GM19397 (cell line): ENCODE data around the gene METTL5.
"Not testable (repeated sequence)": the region's sequence is repeated elsewhere in the genome, so short reads cannot be mapped to it uniquely, and the experiment has no call there.

Source experiments
- ATAC-seq: cut with Tn5 transposase; IDR thresholded peaks from one replicate; pipeline ENCODE4 v1.9.1; 2021; ENCODE audit warnings: mild to moderate bottlenecking, moderate library complexity; ENCODE audit not compliant: unreplicated experiment

METTL5 gene

DNA sequence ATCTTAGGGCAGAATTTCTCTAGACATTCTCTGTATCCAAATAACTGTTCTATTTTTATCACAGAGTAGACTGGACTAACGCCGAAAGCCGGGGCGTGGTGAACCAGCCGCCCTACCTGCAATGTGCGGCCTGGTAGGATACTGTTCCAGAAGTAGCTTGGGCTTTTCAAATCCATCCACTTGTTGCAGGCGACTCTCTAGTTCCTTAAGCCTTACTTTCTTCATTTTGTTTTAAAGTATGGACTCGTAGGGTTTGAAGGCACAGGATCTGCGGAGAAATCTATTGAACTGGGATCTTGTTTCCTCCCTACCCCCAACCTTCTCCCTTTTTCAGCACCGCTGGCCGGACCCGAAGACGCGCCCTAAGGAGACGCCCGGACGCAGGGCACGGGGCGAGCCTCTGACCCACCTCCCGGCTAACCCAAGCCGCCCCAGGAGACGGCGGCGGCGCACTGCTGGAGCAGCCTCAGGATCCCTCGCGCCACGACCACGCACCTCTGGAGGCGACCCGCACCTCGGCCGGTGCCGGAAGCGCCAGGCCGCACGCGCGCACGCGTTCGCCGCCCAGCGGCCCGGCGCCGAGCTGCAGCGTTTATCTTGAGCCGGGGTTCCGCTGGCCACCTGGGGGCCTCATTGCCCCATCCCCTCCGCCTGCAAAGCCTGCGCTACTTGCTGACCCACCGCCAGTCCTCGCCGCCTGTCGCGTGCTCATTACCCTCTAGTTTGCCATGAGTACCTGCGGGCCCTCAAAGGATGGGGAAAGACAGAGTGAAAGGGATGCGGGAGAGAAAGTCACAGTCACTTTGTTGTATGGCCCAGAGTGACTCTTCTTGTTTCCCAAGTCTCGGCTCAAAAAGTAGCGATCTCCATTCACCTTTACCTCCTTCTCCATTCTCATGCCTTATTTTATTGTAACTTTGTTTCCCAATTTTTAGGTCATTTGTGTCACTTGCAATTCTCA is at the start of gene METTL5:
TSS of gene METTL5 (minus strand) at position 533 of the 961 bp plus-strand sequence. CDS start at position 225, 308 bp downstream.
- ATAC-seq = peak; percentile 67

DNA sequence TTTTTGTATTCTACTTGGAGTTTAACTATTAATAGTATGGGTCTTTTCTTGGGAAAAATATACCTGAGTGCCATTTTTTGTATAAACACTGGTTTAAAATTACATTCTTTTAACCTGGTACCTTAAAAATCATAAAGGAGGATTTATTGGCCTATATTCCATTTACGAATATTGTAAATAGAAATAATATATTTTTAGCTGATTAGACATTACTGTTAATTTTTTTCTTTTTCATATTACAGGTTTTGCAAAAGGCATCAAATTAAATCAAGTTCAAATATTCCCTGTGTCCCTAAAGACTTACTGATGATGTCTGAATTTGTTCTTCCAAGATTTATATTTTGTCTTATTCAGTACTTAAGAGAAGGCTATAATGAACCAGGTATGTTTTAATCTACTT is 47.3 kb upstream of the METTL5 start:
- no peak for ATAC-seq

DNA sequence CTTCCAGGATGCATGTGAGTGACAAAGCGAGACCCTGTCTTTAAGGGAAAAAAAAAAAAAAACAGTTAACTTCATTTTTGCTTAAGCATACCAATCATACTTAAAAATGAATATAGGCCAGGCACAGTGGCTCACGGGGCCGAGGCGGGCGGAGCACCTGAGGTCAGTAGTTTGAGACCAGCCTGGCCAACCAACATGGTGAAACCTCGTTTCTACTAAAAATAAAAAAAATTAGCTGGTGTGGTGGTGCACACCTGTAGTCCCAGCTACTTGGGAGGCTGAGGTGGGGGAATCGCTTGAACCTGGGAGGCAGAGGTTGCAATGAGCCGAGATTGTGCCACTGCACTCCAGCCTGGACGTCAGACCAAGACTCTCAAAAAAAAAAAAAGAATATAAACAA is 46.7 kb upstream of the METTL5 start:
- not testable (repeated sequence) for ATAC-seq

DNA sequence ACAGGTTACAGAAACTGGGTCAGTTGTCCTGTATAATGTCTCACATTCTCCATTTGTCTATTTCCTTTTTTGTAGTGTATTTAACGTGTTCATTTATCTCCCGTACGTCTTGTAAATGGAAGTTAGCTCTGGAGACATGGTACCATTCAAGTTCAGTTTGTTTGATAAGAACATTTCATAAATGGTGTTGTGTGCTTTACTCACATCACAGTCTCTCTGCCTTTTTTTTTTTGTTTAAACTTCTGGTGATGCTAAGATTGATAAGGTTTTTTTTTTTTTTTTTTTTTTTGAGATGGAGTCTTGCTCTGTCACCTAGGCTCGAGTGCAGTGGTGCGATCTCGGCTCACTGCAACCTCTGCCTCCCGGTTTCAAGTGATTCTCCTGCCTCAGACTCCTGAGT is 44.2 kb upstream of the METTL5 start:
- ATAC-seq = no peak

DNA sequence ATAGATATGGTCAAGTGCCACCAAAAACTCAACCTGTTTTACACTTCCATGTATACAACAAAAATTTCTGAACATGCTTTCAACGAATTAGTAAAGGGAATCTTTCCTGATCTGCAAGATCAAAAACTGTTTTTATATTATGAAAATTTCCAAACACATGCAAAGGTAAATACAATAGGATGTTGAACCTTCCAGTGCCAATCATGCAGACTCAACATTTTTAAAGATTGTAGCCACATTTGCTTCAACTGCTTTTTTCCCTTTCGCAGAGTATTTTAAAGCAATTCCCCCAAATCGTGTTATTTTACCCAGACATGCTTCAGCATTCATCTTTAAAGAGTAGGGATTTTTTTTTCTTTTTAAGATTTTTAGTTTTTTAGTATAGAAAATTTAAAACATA is 42.9 kb upstream of the METTL5 start:
- no peak for ATAC-seq

DNA sequence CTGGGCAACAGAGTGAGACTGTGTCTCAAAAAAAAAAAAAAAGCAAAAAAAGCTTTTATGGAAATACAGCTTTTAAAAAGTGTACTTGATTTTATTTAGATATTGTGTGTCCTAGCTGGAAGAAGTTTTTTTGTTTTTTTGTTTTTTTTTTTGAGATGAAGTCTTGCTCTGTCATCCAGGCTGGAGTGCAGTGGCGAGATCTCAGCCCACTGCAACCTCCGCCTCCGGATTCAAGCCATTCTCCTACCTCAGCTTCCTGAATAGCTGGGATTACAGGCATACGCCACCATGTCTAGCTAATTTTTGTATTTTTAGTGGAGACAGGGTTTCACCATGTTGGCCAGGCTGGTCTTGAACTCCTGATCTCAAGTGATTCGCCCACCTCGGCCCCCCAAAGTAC is 41.5 kb upstream of the METTL5 start:
- not testable (repeated sequence) for ATAC-seq

DNA sequence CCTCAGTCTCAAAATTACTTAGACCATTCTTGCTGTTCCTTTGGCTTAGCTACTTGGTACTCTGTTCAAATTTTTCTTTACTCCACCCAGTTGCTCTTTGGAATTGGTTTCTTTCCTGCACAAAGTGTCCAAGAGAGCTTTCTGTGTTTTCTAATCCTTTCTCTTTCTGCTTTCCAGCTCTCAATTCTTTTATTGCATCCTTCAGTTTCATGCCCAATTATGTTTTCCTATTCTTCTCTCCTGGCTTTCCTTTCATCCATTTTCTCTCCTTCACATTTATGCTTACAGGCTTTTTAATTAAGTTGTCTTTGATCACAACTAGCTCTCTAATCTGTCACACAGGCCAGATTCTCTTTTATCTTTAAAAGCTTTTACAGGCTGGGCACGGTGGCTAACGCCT is 40.8 kb upstream of the METTL5 start:
- ATAC-seq = no peak

DNA sequence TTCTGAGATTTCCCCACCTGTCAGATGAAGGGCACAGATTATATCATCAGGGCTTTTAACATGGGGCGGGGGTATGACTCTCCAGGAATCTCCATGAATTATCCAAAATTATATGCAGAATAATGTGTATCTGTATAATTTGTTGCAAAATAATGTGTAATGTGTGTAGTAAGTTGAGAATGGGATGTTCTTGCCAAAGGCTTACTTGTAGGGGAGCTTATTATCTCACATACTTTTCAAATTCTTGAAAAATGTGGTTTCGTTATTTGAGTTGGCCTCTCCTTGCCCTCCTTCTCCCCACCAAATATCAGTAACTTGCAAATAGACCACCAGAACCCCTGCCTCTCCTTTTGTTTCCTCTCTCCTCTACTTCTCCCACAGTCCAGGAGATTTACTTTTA is 38.1 kb upstream of the METTL5 start:
- ATAC-seq = no peak

DNA sequence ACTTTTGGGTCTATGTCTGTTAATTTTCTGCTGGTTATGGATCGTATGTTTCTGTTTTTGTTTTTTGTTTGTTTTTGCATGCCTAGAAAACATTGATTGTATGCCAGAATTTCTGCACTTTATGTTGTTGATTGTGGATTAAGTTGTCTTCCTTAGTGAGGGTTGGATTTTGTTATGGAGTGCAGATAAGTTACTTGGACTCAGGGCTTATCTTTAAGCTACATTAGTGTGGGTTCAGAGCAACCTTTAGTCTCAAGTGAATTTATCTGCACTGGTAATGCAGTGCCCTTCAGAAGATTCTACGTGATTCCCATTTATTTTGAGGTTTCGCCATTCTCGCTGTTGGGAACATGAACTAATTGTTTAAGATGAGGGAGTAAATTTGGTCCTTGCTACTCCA is 35.4 kb upstream of the METTL5 start:
- ATAC-seq = no peak

DNA sequence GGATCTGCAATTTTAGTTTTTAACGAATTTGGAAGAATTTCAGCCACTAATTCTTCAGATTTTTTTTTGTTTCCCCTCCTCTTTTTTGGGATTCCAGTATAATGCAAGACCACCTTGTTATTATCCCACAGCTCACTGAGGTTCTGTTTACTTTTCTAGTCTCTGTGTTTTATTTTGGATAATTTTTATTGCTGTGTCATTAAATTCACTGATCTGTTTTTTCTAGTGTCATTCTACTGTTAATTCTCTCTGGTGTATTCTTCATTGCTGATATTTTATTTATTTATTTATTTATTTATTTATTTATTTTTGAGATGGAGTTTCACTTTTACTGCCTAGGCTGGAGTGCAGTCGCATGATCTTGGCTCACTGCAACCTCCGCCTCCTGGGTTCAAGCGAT is 34.7 kb upstream of the METTL5 start:
- no peak for ATAC-seq

DNA sequence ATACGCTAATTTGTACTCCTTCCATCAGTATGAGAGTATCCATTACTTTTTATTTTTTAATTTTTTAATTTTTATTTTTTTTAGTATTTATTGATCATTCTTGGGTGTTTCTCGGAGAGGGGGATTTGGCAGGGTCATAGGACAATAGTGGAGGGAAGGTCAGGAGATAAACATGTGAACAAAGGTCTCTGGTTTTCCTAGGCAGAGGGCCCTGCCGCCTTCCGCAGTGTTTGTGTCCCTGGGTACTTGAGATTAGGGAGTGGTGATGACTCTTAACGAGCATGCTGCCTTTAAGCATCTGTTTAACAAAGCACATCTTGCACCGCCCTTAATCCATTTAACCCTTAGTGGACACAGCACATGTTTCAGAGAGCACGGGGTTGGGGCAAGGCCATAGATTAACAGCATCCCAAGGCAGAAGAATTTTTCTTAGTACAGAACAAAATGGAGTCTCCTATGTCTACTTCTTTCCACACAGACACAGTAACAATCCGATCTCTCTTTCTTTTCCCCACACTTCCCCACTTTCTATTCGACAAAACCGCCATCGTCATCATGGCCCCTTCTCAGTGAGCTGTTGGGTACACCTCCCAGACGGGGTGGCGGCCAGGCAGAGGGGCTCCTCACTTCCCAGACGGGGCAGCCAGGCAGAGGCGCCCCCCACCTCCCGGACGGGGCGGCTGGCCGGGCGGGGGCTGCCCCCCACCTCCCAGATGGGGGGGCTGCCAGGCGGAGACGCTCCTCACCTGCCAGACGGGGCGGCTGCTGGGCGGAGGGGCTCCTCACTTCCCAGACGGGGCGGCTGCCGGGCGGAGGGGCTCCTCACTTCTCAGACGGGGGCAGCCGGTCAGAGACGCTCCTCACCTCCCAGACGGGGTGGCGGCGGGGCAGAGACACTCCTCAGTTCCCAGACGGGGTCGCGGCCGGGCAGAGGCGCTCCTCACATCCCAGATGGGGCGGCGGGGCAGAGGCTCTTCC is 30.9 kb upstream of the METTL5 start:
- ATAC-seq = not testable (repeated sequence)

DNA sequence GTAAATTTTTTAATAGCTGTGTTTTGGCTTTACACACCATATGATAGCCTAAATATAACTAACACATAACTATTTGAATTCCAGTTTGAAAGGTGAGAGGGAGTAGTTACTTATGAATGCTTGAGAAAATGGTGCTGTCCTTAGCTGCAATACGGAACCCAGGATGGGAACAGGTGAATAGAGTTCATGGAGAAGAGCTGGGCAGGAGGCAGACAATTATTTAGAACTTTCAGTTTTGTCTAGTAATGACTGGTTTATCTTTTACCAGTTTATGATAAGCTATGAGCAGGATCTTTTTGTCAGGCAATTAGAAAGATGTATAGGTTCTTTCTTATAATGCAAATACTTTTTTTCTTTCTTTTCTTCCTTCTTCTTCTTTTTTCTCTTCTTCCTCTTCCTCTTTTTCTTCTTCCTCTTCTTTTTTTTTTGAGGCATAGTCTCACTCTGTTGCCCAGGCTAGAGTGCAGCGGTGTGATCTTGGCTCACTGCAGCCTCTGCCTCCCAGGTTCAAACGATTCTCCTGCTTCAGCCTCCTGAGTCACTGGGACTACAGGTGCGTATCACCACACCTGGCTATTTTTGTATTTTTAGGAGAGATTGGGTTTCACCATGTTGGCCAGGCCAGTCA is 28.4 kb upstream of the METTL5 start:
- ATAC-seq = no peak

DNA sequence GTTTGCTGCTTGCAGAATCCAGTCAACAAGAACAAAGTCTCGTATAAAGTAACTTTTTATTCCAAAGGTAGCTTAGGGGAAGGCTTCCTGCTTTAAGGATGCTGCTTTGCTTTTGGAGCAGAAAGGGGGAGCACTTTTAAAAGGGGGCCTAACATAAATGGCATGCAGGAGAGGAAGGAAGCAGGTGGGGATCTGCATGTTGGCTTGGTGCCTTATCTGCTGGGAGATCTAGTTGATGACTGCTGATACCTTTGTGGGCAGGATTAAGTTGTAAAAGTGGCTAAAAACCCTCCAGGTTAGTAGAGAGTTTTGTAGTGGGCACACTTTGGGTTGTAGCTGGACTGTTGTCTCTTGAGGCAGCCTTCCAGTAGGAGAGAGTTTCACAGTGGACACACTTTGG is 25.0 kb upstream of the METTL5 start:
- ATAC-seq = no peak

DNA sequence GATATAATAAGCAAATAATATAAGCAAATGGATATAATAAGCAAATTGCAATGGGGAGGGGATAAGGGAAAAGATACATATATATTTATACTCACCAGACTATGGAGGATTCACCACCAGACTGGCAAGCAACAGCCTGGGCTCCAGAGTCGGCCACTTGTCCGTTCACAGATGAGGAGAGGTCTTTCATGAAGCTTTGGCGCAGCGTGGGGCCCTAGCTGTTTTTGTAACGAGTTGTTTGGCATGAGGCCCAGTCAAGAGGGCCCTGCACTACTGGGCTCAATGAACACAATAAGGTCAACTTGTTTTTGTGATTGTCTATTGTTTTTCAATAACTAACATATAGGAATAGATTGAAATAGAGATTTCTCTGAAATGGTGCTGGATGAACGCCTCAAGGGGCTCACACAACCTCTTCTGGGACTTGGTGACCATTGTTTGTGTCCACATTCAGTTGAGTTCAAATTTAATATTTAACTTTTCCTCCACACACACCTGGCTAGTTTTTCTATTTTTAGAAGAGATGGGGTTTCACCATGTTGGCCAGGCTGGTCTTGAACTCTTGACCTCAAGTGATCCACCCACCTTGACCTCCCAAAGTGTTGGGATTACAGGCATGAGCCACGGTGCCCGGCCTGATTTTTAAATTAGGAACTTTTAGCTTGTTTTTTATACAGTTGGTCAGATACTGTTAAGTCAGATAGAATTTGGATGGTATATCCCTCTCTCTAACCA is 24.4 kb upstream of the METTL5 start:
- ATAC-seq = not testable (repeated sequence)

DNA sequence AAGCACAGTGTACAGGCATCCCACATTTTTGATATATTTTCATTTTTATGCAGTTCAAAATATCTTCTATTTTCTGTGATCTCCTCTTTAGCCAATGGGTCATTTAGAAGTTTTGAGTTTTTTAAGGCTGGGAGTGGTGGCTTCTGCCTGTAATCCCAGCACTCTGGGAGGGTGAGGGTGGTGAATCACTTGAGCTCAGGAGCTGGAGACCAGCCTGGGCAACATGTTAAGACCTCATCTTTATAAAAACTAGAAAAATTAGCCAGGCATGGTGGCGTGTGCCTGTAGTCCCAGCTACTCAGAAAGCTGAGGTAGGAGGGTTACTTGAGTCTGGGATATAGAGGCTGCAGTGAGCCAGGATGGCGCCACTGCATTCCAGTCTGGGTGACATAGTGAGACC is 20.3 kb upstream of the METTL5 start:
- no peak for ATAC-seq

DNA sequence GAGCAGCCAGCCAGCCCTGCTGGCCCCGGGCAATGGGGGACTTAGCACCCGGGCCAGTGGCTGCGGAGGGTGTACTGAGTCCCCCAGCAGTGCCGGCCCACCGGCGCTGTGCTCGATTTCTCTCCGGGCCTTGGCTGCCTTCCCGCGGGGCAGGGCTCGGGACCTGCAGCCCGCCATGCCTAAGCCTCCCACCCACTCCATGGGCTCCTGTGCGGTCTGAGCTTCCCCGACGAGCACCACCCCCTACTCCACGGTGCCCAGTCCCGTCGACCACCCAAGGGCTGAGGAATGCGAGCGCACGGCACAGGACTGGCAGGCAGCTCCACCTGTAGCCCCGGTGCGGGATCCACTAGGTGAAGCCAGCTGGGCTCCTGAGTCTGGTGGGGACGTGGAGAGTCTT is 16.9 kb upstream of the METTL5 start:
- ATAC-seq = not testable (repeated sequence)

DNA sequence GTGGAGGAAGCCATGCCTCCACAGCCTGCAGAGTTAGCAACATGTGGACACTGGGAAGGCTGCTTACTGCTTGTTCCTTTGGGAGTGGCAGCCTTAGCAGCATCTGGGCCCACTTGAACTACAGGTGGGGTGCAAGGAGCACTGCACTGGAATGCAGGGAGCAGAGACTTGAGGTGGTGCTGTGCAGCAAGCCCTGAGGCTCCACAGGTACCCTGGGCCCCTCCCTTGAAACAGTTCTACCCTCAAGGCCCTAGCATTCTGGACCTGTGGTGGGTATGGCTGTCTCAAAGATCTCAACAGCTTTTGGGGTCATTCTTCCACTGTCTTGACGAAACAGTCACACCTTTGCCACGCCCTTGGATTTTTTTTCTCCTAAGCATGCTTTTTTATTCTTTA is 16.0 kb upstream of the METTL5 start:
- ATAC-seq = no peak

DNA sequence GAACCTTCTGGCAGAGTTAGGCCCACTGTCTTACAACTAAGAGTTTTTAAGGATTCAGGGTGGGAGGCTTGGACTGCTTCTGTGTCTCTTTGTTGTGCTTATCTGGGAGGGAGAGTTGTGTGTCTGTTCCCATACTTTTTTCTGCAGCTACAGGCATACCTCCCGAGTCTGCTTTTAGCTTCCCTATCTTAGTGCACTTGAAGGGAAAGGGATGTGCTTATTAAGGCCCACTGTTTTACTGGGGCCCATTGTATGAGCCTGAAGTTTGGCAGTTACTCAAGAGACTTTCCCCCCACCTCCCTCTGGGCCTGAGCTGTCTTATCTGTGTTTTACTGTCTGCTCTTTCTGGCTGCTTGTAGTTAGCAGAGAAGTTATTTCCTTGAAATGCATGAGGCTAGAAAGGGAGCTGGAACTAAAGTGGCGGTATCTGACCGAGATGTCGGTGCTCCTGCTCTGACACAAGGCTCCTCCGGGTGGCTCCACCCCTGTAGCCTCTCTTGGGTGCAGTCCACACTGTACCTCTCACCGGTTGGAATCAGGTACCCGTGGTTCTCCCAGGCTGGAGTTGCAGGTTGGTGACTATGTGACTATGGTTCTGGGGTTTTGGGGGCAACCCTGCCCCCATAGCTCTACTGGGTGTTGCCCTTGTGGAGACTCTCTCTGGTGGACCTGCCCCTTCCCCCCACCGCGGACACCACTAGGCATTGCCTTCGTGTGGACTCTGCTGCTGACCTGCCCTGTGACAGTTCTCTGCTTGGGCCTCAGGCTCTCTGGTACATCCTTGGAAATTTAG is 15.4 kb upstream of the METTL5 start:
- no peak for ATAC-seq

DNA sequence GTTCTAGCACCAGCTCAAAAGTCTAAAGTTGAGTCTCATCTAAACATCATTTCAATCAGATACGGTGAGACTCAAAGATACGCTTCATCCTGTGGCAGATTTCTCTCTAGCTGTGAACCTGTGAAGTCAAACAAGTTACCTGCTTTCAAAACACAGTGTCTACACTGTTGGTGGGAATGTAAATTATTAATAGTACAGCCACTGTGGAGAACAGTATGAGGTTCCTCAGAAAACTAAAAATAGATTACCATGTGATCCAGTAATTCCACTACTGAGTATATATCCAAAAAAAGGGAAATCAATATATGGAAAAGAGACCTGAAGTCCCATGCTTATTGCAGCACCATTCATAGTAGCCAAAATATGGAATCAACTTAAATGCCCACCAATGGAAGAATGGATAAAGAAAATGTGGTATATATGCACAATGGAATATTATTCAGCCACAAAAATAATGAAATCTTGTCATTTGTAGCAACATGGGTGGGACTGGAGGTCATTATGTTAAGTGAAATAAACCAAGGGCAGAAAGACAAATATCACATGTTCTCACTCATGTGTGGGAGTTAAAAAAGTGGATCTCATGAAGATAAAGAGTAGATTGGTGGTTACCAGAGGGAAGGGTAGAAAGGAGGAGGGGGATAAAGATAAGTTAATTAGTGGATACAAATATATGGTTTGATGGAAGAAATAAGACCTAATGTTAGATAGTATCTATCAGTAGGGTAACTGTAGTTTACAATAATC is 14.2 kb upstream of the METTL5 start:
- ATAC-seq = no peak
